Ishikawa (cell line): Measurements from ENCODE around the gene ARHGAP9.

Experiments used
- CEBPB ChIP-seq: IDR thresholded peaks from 2 replicates; pipeline ENCODE4 v1.6.1; 2012
- CREB1 ChIP-seq: IDR thresholded peaks from 2 replicates; pipeline ENCODE4 v1.6.1; 2012; ENCODE audit warnings: low read depth
- EGR1 ChIP-seq: IDR thresholded peaks from 2 replicates; pipeline ENCODE4 v1.6.1; 2012
- EP300 ChIP-seq: IDR thresholded peaks from 2 replicates; pipeline ENCODE4 v1.6.1; 2012; ENCODE audit warnings: borderline replicate concordance
- FOXM1 ChIP-seq: IDR thresholded peaks from 2 replicates; pipeline ENCODE4 v1.6.1; 2012; ENCODE audit warnings: low read depth, borderline replicate concordance
- NFIC ChIP-seq: IDR thresholded peaks from 2 replicates; pipeline ENCODE4 v1.6.1; 2012
- RAD21 ChIP-seq: IDR thresholded peaks from 2 replicates; pipeline ENCODE4 v1.6.1; 2012; ENCODE audit warnings: low read depth
- TAF1 ChIP-seq: IDR thresholded peaks from 2 replicates; pipeline ENCODE4 v1.6.1; 2012; ENCODE audit warnings: low read depth, mild to moderate bottlenecking
- TCF12 ChIP-seq: IDR thresholded peaks from 2 replicates; pipeline ENCODE4 v1.6.1; 2012; ENCODE audit warnings: low read depth
- TEAD4 ChIP-seq: IDR thresholded peaks from 2 replicates; pipeline ENCODE4 v1.6.1; 2012
- YY1 ChIP-seq: IDR thresholded peaks from 2 replicates; pipeline ENCODE4 v1.6.1; 2012; ENCODE audit warnings: low read depth
- TF ChIP-seq, protein P1 (sequence below): IDR thresholded peaks from 2 replicates; pipeline ENCODE4 v1.6.1; 2012; ENCODE audit warnings: low read depth, mild to moderate bottlenecking
- TF ChIP-seq, protein P2 (sequence below): IDR thresholded peaks from 2 replicates; pipeline ENCODE4 v1.6.1; 2012
- TF ChIP-seq, protein P3 (sequence below): IDR thresholded peaks from 2 replicates; pipeline ENCODE4 v1.6.1; 2012

DNA sequence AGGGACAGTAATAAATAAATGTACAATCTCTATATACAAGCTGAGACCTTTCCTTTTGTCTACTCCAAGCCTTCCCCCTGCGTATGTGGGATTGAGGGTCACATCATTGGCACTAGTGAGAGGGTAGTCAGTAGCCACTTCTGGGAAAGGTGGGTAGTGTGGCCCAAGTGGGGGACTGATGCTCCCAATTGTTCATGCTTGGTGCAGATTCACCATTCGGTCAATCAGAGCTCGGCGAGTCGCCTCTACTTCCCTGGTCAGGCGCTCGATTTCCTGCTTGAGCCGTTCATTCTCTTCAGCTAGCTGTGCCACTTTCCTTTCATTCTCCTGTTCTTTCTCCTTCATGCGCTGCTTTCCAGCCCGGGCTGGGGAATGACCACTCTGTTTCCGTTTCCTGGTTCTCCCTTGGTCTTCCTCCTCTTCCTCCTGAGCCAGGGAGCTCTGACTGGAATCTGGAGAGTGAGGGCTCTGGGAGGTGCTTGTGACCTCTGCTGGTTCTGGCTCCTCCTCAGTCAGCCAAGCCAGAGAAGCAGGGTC, 37.0 kb upstream of the ARHGAP9 start:
- no peak for TF ChIP-seq EP300
- TF ChIP-seq TEAD4 = no peak
- TF ChIP-seq, protein P1, sequence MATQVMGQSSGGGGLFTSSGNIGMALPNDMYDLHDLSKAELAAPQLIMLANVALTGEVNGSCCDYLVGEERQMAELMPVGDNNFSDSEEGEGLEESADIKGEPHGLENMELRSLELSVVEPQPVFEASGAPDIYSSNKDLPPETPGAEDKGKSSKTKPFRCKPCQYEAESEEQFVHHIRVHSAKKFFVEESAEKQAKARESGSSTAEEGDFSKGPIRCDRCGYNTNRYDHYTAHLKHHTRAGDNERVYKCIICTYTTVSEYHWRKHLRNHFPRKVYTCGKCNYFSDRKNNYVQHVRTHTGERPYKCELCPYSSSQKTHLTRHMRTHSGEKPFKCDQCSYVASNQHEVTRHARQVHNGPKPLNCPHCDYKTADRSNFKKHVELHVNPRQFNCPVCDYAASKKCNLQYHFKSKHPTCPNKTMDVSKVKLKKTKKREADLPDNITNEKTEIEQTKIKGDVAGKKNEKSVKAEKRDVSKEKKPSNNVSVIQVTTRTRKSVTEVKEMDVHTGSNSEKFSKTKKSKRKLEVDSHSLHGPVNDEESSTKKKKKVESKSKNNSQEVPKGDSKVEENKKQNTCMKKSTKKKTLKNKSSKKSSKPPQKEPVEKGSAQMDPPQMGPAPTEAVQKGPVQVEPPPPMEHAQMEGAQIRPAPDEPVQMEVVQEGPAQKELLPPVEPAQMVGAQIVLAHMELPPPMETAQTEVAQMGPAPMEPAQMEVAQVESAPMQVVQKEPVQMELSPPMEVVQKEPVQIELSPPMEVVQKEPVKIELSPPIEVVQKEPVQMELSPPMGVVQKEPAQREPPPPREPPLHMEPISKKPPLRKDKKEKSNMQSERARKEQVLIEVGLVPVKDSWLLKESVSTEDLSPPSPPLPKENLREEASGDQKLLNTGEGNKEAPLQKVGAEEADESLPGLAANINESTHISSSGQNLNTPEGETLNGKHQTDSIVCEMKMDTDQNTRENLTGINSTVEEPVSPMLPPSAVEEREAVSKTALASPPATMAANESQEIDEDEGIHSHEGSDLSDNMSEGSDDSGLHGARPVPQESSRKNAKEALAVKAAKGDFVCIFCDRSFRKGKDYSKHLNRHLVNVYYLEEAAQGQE = no peak
- TF ChIP-seq, protein P2, sequence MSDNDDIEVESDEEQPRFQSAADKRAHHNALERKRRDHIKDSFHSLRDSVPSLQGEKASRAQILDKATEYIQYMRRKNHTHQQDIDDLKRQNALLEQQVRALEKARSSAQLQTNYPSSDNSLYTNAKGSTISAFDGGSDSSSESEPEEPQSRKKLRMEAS = no peak
- TF ChIP-seq RAD21 = no peak
- TF ChIP-seq TAF1 = no peak
- no peak for TF ChIP-seq CREB1
- no peak for TF ChIP-seq YY1
- TF ChIP-seq NFIC = no peak
- no peak for TF ChIP-seq TCF12
- TF ChIP-seq FOXM1 = no peak
- no peak for TF ChIP-seq CEBPB
- no peak for TF ChIP-seq EGR1
- TF ChIP-seq, protein P3, sequence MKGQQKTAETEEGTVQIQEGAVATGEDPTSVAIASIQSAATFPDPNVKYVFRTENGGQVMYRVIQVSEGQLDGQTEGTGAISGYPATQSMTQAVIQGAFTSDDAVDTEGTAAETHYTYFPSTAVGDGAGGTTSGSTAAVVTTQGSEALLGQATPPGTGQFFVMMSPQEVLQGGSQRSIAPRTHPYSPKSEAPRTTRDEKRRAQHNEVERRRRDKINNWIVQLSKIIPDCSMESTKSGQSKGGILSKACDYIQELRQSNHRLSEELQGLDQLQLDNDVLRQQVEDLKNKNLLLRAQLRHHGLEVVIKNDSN = no peak
